AG09319 (cell line): Measurements from ENCODE around the gene SP7.

ENCODE experiments used
- DNase-seq: peaks from one replicate; pipeline ENCODE4 v3.0.0-alpha.2; 2010; ENCODE audit warnings: low read depth; ENCODE audit errors: extremely low read depth
- CTCF ChIP-seq: IDR thresholded peaks from 2 replicates; pipeline ENCODE4 v1.5.1; 2011; ENCODE audit warnings: low read depth, mild to moderate bottlenecking, inconsistent platforms, low read length, moderate library complexity

The SP7 gene

GRCh38 chr12:53344487-53344823, 8.3 kb upstream of the SP7 start:
- TF ChIP-seq CTCF, result no peak
- no peak for DNase-seq

- TF ChIP-seq CTCF, result no peak
- no peak for DNase-seq
Measured at GRCh38 chr12:53343969-53344368, 7.8 kb upstream of the SP7 start.

GRCh38 chr12:53343449-53343848, 7.3 kb upstream of the SP7 start:
- no peak for TF ChIP-seq CTCF
- DNase-seq, result no peak

GRCh38 chr12:53340398-53340797, 4.2 kb upstream of the SP7 start:
- DNase-seq, result no peak
- no peak for TF ChIP-seq CTCF

- no peak for TF ChIP-seq CTCF
- no peak for DNase-seq
Measured at GRCh38 chr12:53338916-53339315, 2.8 kb upstream of the SP7 start.

GRCh38 chr12:53338017-53338416, 1.9 kb upstream of the SP7 start:
- DNase-seq, result no peak
- no peak for TF ChIP-seq CTCF

GRCh38 chr12:53334822-53335221, 1.3 kb downstream of the SP7 start:
- no peak for TF ChIP-seq CTCF
- DNase-seq, result no peak

GRCh38 chr12:53333845-53334244, 2.3 kb downstream of the SP7 start:
- TF ChIP-seq CTCF, result no peak
- DNase-seq, result no peak
